A549 (cell line): ENCODE data around the gene TMEM38A.

Experiments
- CBX8 ChIP-seq: fragments of 200-600 bp; sonication (generic); IDR thresholded peaks from 2 replicates; pipeline ENCODE4 v1.6.1; 2016
- CTCF ChIP-seq: fragments of >200 bp; sonication (Bioruptor Twin); formaldehyde crosslinking; IDR thresholded peaks from 3 replicates; pipeline ENCODE4 v1.5.1; 2016
- EP300 ChIP-seq, 2 experiments: fragments of >200 bp; sonication (Bioruptor Twin); formaldehyde crosslinking; IDR thresholded peaks; 2 replicates in 1 of 2; 3 replicates in 1 of 2; pipeline ENCODE4 v1.6.1; 2016 to 2017
- ESRRA ChIP-seq: fragments of 150-350 bp; IDR thresholded peaks from 2 replicates; pipeline ENCODE4 v1.6.1; 2014; ENCODE audit warnings: mild to moderate bottlenecking, low read length, borderline replicate concordance
- HMGXB4 ChIP-seq: fragments of 250-450 bp; sonication (Bioruptor Pico); IDR thresholded peaks from 2 replicates; pipeline ENCODE4 v1.5.0; 2021; ENCODE audit warnings: mild to moderate bottlenecking, moderate library complexity, borderline replicate concordance
- MAFK ChIP-seq: fragments of 450-650 bp; IDR thresholded peaks from 2 replicates; pipeline ENCODE4 v1.6.1; 2014; ENCODE audit not compliant: partially characterized antibody
- MAX ChIP-seq: IDR thresholded peaks from 2 replicates; pipeline ENCODE4 v1.6.1; 2012
- NFE2L2 ChIP-seq: fragments of 150-350 bp; conservative IDR thresholded peaks from 2 replicates; pipeline ENCODE4 v1.6.1; 2014; ENCODE audit warnings: low read length
- RAD21 ChIP-seq, 2 experiments: fragments of >200 bp in 1 of 2; sonication (Bioruptor Twin) in 1 of 2; formaldehyde crosslinking in 1 of 2; IDR thresholded peaks in 1 of 2; conservative IDR thresholded peaks in 1 of 2; 2 replicates in 1 of 2; 3 replicates in 1 of 2; pipeline ENCODE4 v1.6.1; 2012 to 2018; ENCODE audit warnings: inconsistent platforms in 1 of 2
- REST ChIP-seq: fragments of 200-600 bp; sonication (generic); IDR thresholded peaks from 2 replicates; pipeline ENCODE4 v1.6.1; 2016; ENCODE audit warnings: antibody characterized with exemption, mild to moderate bottlenecking, moderate library complexity
- ZC3H11A ChIP-seq: fragments of 450-650 bp; IDR thresholded peaks from 2 replicates; pipeline ENCODE4 v1.6.1; 2014; ENCODE audit warnings: antibody characterized with exemption, mild to moderate bottlenecking
- ZFP36 ChIP-seq: fragments of 450-650 bp; IDR thresholded peaks from 2 replicates; pipeline ENCODE4 v1.6.1; 2014; ENCODE audit warnings: borderline replicate concordance; ENCODE audit not compliant: partially characterized antibody

GRCh38 chr19:16654627-16655026, 6.3 kb upstream of the TMEM38A start:
- TF ChIP-seq ESRRA: no peak
- no peak for TF ChIP-seq HMGXB4 (CRISPR knock-in tag)
- no peak for TF ChIP-seq ZC3H11A
- TF ChIP-seq REST: no peak
- no peak for TF ChIP-seq CTCF
- no peak for TF ChIP-seq RAD21 (conservative IDR thresholded peaks at IDR 0.05 in 1 of 2, IDR thresholded peaks at IDR 0.05 in 1 of 2)
- no peak for TF ChIP-seq MAX
- no peak for TF ChIP-seq MAFK
- TF ChIP-seq CBX8: no peak
- TF ChIP-seq EP300 (IDR thresholded peaks at IDR 0.05): no peak
- TF ChIP-seq NFE2L2: no peak
- no peak for TF ChIP-seq ZFP36
